Keratinocyte (primary cell): Measurements from ENCODE around the gene ANTKMT. TPM values are rescaled to one million over a fixed set of nuclear protein-coding genes. Genes with fewer than 3 reads are reported as not detected.

Source experiments
- DNase-seq: peaks from one replicate; pipeline ENCODE4 v3.0.0-alpha.2; 2011; ENCODE audit warnings: low read depth, missing footprints, low spot score
- FAIRE-seq: peaks from 2 replicates; lab custom pipeline; 2011; peaks lifted over from hg19 to GRCh38; lab: Jason Lieb, UNC
- H2AFZ ChIP-seq: 2 replicates; pipeline ENCODE4 v1.6.0; 2012; ENCODE audit warnings: low read length, control low read depth, inconsistent platforms; ENCODE audit not compliant: control insufficient read depth
- H3K27ac ChIP-seq: 2 replicates; pipeline ENCODE4 v1.5.1; 2011; ENCODE audit warnings: low read length; ENCODE audit not compliant: control insufficient read depth, insufficient read depth
- H3K27me3 ChIP-seq: 3 replicates; pipeline ENCODE4 v1.6.0; 2011; ENCODE audit warnings: low read length; ENCODE audit not compliant: control insufficient read depth, insufficient read depth; ENCODE audit errors: extremely low read depth
- H3K36me3 ChIP-seq, 2 experiments: 2 replicates in 1 of 2; 3 replicates in 1 of 2; pipeline ENCODE4 v1.5.1; 2011; ENCODE audit warnings: low read length in 2 of 2, mild to moderate bottlenecking in 1 of 2; ENCODE audit not compliant: control insufficient read depth in 2 of 2, insufficient read depth in 2 of 2; ENCODE audit errors: extremely low read depth in 1 of 2
- H3K4me1 ChIP-seq: 3 replicates; pipeline ENCODE4 v1.5.1; 2011; ENCODE audit warnings: low read length; ENCODE audit not compliant: control insufficient read depth, insufficient read depth; ENCODE audit errors: extremely low read depth
- H3K4me2 ChIP-seq: 3 replicates; pipeline ENCODE4 v1.6.0; 2011; ENCODE audit warnings: low read depth, low read length; ENCODE audit not compliant: control insufficient read depth, insufficient read depth; ENCODE audit errors: extremely low read depth
- H3K4me3 ChIP-seq, 3 experiments: fragments of 200-600 bp in 1 of 3; sonication (generic) in 1 of 3; 2 replicates in 2 of 3; 3 replicates in 1 of 3; pipeline ENCODE4 v1.5.1; 2011 to 2016; ENCODE audit warnings: low read length in 3 of 3, mild to moderate bottlenecking in 3 of 3, control low read depth in 2 of 3, inconsistent platforms in 1 of 3, low read depth in 1 of 3, mixed read lengths in 1 of 3, mixed run types in 1 of 3, moderate library complexity in 1 of 3; ENCODE audit not compliant: control insufficient read depth in 2 of 3, insufficient read depth in 2 of 3; ENCODE audit errors: extremely low read depth in 1 of 3
- H3K79me2 ChIP-seq: 2 replicates; pipeline ENCODE4 v1.6.0; 2012; ENCODE audit warnings: low read length; ENCODE audit not compliant: control insufficient read depth, insufficient read depth
- H3K9ac ChIP-seq: 3 replicates; pipeline ENCODE4 v1.6.0; 2011; ENCODE audit warnings: low read length; ENCODE audit not compliant: control insufficient read depth, insufficient read depth; ENCODE audit errors: extremely low read depth
- H3K9me1 ChIP-seq: 3 replicates; pipeline ENCODE4 v1.6.0; 2011; ENCODE audit warnings: low read length; ENCODE audit not compliant: control insufficient read depth, insufficient read depth; ENCODE audit errors: extremely low read depth
- H3K9me3 ChIP-seq: 2 replicates; pipeline ENCODE4 v1.5.1; 2012; ENCODE audit warnings: low read depth, low read length; ENCODE audit not compliant: control insufficient read depth
- H4K20me1 ChIP-seq: 3 replicates; pipeline ENCODE4 v1.6.0; 2011; ENCODE audit warnings: low read length; ENCODE audit not compliant: control insufficient read depth, insufficient read depth; ENCODE audit errors: extremely low read depth
- CTCF ChIP-seq, 3 experiments: IDR thresholded peaks in 1 of 3; conservative IDR thresholded peaks in 1 of 3; optimal IDR thresholded peaks in 1 of 3; 2 replicates in 2 of 3; 3 replicates in 1 of 3; pipeline versions ENCODE3 to v1.5.1; 2011; ENCODE audit warnings: low read length in 3 of 3, mild to moderate bottlenecking in 3 of 3, moderate library complexity in 2 of 3, control low read depth in 1 of 3, inconsistent platforms in 1 of 3; ENCODE audit not compliant: insufficient read depth in 2 of 3; ENCODE audit errors: extremely low read depth in 1 of 3
- EZH2 ChIP-seq: IDR thresholded peaks from one replicate; pipeline ENCODE4 v1.6.1; 2012; ENCODE audit warnings: inconsistent platforms, mild to moderate bottlenecking, low read length, moderate library complexity
- dilution Hi-C: fragments of 300-500 bp; cut with MboI; formaldehyde crosslinking; loops from one replicate; pipeline ENCODE4 v1.7.0; 2020; ENCODE audit warnings: low sequenced_read_pairs; ENCODE audit not compliant: extremely low pct_ligation_motif_present
- polyA plus RNA-seq, 5 experiments: library from polyadenylated mRNA; depleted of rRNA in 3 of 5; stranded (reverse) in 3 of 5; stranded (forward) in 1 of 5; unstranded in 1 of 5; fragments of >200 nt; gene quantifications; 1 replicate in 1 of 5; 2 replicates in 3 of 5; 3 replicates in 1 of 5; pipeline versions ENCODE4 v1.2.1 to v1.2.3, GENCODE V29; 2011 to 2012; ENCODE audit warnings: missing spikeins in 2 of 5, low read depth in 1 of 5, low replicate concordance in 1 of 5

ANTKMT gene
- polyA plus RNA-seq, 1 donor (not counting 4 experiments of a cell fraction or from before 2014, with no cell fraction given) = 5.6 TPM

DNA sequence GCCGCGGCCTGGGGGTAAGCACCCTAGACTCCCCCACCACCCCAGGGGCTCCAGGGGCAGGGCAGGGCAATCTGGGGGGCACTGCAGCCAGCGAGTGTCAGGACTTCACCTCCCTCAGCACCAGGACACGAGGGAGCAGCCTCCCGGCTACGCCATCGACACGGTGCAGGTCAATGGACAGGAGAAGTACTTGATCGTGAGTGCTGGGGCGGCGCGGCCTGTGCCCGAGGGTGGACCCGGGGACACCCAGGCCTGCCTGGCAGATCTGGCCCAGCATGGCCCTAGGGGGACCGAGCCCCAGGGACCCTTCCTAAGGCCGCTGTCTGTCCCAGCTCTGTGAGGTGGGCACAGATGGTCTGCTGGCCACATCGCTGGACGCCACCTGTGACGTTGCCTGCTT is 48.6 kb upstream of the ANTKMT start:
- Histone ChIP-seq H3K4me2 (no peak overlapping the region), H3K27ac (no peak overlapping the region), H4K20me1 (no peaks in the 10 kb centered on the region), H2AFZ (no peak overlapping the region), H3K36me3 (peaks cover 18 to 33% of the 10 kb centered on the region in 2 experiments), H3K79me2 (peaks cover 28% of the 10 kb centered on the region), H3K4me3 (no peak overlapping the region), H3K4me1 (peaks cover 26% of the 10 kb centered on the region), H3K27me3 (no peaks in the 10 kb centered on the region), H3K9me3 (no peaks in the 10 kb centered on the region), H3K9ac (no peak overlapping the region), H3K9me1 (no peaks in the 10 kb centered on the region)
- dilution Hi-C loops = no loop called here
- FAIRE-seq (no peak), DNase-seq (no peak)
- TF ChIP-seq EZH2 = no peak
- TF ChIP-seq CTCF (optimal IDR thresholded peaks at IDR 0.05 in 1 of 3, IDR thresholded peaks at IDR 0.05 in 1 of 3, conservative IDR thresholded peaks at IDR 0.05 in 1 of 3; ENCODE audit: extremely low read depth in 1 of 3, insufficient read depth in 2 of 3, low read length in 3 of 3) = no peak

GRCh38 chr16:672851-673250 is 48.1 kb upstream of the ANTKMT start:
- FAIRE-seq = no peak
- Histone ChIP-seq H3K9me3 (no peaks in the 10 kb centered on the region), H4K20me1 (no peaks in the 10 kb centered on the region), H3K9me1 (no peaks in the 10 kb centered on the region), H3K27ac (no peak overlapping the region), H2AFZ (no peak overlapping the region), H3K27me3 (no peaks in the 10 kb centered on the region), H3K36me3 (peaks cover 18 to 33% of the 10 kb centered on the region in 2 experiments), H3K9ac (no peak overlapping the region), H3K79me2 (peaks cover 28% of the 10 kb centered on the region), H3K4me1 (peaks cover 27% of the 10 kb centered on the region), H3K4me2 (no peak overlapping the region), H3K4me3 (no peak overlapping the region)
- no peak for TF ChIP-seq EZH2
- no peak for DNase-seq
- dilution Hi-C loops = no loop called here

DNA sequence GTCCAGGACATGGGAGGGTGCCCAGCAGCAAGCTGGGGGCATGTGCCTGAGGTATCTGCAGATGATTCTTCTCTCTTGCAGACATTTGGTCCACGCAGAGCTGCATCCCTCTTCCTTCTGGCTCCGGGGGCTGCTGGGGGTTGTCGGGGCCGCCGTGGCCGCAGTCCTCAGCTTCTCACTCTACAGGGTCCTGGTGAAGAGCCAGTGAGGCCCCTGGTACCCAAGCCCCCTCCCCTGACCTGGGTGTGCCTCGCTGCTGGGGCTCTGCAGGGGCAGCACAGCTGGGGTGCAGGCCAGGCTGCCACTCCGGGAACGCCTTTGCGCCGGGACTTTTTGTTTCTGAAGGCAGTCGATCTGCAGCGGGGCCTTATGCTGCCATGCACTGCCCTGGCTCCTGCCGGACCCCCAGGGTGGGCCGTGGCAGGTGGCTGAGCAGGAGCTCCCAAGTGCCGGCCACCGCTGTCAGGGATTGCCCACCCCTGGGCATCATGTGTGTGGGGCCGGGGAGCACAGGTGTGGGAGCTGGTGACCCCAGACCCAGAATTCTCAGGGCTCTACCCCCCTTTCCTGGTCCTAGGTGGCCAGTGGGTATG is 47.5 kb upstream of the ANTKMT start:
- no peak overlapping the region for H3K9ac ChIP-seq
- peaks cover 22% of the 10 kb centered on the region for H3K79me2 ChIP-seq
- H4K20me1 ChIP-seq = no peaks in the 10 kb centered on the region
- no peak for FAIRE-seq
- H3K36me3 ChIP-seq = peaks cover 18 to 33% of the 10 kb centered on the region in 2 experiments
- no peak overlapping the region for H3K4me3 ChIP-seq
- H3K4me1 ChIP-seq = peaks cover 28% of the 10 kb centered on the region
- H3K27me3 ChIP-seq = no peaks in the 10 kb centered on the region
- DNase-seq = no peak
- H3K9me1 ChIP-seq = no peaks in the 10 kb centered on the region
- dilution Hi-C loops = no loop called here
- no peak overlapping the region for H3K27ac ChIP-seq
- TF ChIP-seq CTCF (optimal IDR thresholded peaks at IDR 0.05 in 1 of 3, IDR thresholded peaks at IDR 0.05 in 1 of 3, conservative IDR thresholded peaks at IDR 0.05 in 1 of 3; ENCODE audit: extremely low read depth in 1 of 3, insufficient read depth in 2 of 3, low read length in 3 of 3) (no peak), EZH2 (no peak)
- no peak overlapping the region for H3K4me2 ChIP-seq
- H3K9me3 ChIP-seq = no peaks in the 10 kb centered on the region
- no peak overlapping the region for H2AFZ ChIP-seq
